Hypothalamus (tissue), 51 donors: ENCODE results near the gene FUOM.
A peak's percentile ranks its signal among the peaks of the same experiment; 100 is the strongest.
"Not testable (repeated sequence)": the region's sequence is repeated elsewhere in the genome, so short reads cannot be mapped to it uniquely, and the experiment has no call there.

ENCODE experiments used
- DNase-seq, 51 donors: peaks; one replicate each; lab custom pipeline; 2025; lab: John Stamatoyannopoulos, UW

The FUOM gene

GRCh38 chr10:133335246-133336117 lies 22.3 kb downstream of the FUOM start:
- DNase-seq: peak in 23 of 51 donors; percentile 5 to 91 (median 48)

GRCh38 chr10:133334503-133335245 lies 23.1 kb downstream of the FUOM start:
- no peak for DNase-seq

- DNase-seq: no peak
These were observed 24.7 kb downstream of the FUOM start for GRCh38 chr10:133332936-133333699.

GRCh38 chr10:133329491-133330202 lies 28.2 kb downstream of the FUOM start:
- peak in 48 of 51 donors; percentile 16 to 91 (median 72) for DNase-seq

GRCh38 chr10:133328358-133329343 lies 29.2 kb downstream of the FUOM start:
- DNase-seq: no peak

GRCh38 chr10:133327651-133328357 lies 30.0 kb downstream of the FUOM start:
- DNase-seq: no peak

- no peak for DNase-seq
These were observed 30.8 kb downstream of the FUOM start for GRCh38 chr10:133326745-133327650.

GRCh38 chr10:133326223-133326551 lies 31.6 kb downstream of the FUOM start:
- DNase-seq: peak in 1 of 51 donors; percentile 7

GRCh38 chr10:133325440-133326222 lies 32.2 kb downstream of the FUOM start:
- DNase-seq: peak in 2 of 51 donors; percentile 20 to 34

GRCh38 chr10:133324857-133325260 lies 33.0 kb downstream of the FUOM start:
- no peak for DNase-seq

- DNase-seq: peak in 18 of 51 donors; percentile 28 to 73 (median 48)
These were observed 33.5 kb downstream of the FUOM start for GRCh38 chr10:133324198-133324792.

GRCh38 chr10:133322064-133322709 lies 35.6 kb downstream of the FUOM start:
- not testable (repeated sequence) for DNase-seq

GRCh38 chr10:133320852-133321422 lies 36.9 kb downstream of the FUOM start:
- not testable (repeated sequence) for DNase-seq

GRCh38 chr10:133318494-133319127 lies 39.2 kb downstream of the FUOM start:
- peak in 27 of 51 donors; percentile 9 to 73 (median 40) for DNase-seq

GRCh38 chr10:133316732-133317131 lies 41.1 kb downstream of the FUOM start:
- no peak for DNase-seq
